Esophagus mucosa (tissue), 1 donor: Measurements from ENCODE around the gene OSBPL10. TPM values are rescaled to one million over a fixed set of nuclear protein-coding genes. Genes with fewer than 3 reads are reported as not detected.

Experiments
- ATAC-seq: fragments of 200-7000 bp; cut with Tn5 transposase; one replicate; pipeline ENCODE4 v1.9.1; 2020
- total RNA-seq: library from RNA; stranded (reverse); gene quantifications from one replicate; pipeline ENCODE4 v1.2.4, GENCODE V29; 2023
- donor health status: DM: yes; HTN: yes; CAD: no.

Gene OSBPL10
- total RNA-seq, 1 donor from 2014 or later: 29.1 TPM

DNA sequence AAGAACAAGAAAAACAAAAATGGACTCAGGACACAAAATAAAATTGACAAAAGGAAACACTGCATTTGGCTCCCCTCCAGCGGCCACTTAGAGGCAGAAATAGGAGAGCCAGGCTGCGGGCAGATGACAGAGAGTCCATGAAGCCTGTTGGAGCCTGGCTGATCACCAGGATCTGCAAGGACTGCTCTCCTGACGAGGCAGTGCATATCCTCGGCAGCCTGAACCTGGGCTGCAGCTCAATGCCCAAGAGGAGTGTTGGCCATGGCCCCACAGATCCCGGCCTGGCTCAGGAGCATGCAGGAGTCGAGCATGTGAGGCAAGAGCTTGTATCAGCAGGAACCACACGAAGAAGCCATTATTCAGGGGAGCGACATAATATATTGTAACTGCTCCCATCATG is 248.5 kb downstream of the OSBPL10 start:
- no peak for ATAC-seq

DNA sequence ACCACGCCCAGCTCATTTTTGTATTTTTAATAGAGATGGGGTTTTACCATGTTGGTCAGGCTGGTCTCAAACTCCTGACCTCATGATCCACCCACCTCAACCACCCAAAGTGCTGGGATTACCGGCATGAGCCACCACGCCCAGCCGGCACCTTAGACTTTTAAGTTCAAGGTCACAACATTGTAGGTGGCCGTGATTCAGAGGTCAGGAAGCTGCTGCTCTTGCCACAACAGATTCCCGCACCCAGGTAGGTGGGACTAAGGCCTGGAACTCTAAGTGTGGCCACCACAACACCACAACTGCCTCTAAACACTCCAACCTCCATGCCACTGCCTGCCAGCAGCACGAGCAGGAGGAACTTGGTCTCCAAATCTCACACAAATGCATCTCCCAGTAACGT is 251.5 kb downstream of the OSBPL10 start:
- peak; percentile 29 for ATAC-seq

DNA sequence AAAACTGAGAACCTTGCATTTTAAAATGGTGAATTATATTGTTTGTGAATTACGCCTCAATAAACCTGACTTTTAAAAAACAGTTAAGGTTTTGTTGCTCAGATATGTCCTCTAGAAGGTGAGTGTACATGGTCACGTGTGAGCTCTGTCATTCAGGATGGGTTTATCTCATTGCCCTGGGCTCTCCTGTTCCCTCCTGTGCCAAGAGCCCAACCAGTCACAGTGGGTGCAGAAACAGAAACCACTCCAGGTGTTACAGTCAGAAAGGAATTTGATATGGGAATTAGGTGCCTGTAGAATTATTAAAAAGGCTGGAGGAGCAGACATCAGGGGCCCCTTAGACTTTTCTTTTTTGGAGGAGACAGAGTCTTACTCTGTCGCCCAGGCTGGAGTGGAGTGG is 252.0 kb downstream of the OSBPL10 start:
- ATAC-seq: no peak

DNA sequence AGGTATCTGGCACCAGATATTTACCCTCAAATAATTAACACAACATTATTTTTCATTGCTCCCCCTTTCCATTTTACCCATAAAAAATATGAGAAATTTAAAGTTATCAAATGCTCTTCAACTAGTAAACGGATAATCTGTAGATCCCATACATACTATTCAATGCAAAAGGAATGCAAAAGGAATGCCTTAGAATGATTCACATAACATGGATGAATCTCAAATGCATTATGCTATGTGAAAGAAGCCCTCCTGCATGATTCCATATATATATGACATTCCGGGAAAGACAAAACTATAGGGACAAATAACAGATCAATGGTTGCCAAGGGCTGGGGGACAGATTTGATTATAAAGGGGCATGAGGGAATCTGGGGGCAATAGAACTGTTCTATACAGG is 252.7 kb downstream of the OSBPL10 start:
- ATAC-seq: no peak

DNA sequence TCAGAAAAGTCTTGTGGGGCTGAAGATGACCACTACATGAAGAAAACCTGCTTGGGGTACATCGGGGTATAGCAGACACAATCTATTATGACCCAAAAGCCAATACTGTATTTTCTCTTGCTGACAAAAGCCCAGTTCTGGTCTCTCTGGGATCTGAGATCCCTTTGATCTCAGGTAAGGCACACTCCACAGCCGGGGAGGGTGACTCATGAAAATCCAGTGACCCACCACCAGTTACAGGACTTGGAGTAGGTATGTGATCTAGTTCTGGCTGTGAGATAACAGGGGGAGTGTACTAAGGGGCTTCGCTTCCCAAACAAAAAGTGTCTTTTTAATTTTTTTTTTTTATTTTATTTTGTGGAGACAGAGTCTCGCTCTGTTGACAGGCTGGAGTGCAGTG is 255.1 kb downstream of the OSBPL10 start:
- ATAC-seq: no peak

DNA sequence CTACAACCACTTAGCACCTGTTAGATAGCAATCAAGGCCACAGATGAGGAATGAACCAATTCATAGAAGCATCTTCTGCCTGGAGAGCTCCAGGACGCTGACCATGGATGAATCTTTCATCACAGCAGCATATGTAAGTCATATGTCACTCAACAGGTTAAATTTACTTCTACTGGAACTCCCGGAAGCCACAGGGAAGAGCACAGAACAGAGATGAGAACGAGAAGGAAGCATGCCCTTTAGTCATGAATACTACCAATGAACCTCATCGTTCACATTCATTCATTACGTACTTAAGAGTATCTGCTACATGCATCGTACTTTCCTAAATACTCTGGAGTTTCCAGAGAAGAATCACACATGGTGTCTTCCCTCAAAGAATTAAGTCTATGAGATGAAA is 255.5 kb downstream of the OSBPL10 start:
- no peak for ATAC-seq

DNA sequence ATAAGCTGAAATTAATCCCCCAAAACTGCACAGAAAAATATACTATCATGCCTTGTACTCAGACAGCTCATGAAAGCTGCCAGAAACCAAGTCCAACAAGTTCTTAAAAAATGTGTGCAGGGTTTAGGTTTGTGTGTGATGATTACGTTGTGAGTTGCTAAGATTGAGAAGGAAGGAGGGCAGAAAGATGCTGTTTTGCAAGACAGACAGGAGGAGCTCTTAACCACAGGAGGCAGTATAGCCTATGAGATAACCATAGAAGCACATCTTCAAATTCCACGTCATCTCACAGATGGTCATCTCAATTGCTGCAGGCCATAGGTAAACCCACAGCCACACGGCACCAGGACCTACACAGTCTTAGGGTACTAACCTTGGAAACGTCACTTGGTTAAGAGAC is 256.4 kb downstream of the OSBPL10 start:
- peak; percentile 59 for ATAC-seq

DNA sequence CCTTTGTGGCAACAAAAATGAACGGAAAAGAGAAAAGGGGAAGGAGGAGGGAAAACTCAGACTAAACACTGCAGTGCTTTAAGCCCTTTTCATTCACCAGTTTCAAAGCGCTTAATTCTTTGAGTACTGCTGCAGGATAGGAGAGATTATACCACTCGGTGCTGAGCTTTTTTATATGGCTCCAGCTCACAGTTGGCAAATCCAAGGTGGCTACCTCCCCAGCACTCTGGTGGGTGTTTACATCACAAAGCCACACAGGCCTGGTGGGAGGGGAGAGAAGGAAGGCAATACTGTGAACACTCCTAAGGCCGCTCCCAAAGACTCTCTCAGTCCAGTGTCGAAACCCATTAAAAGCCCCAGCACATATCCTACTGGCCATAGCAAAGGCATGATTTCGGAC is 256.9 kb downstream of the OSBPL10 start:
- ATAC-seq: no peak

DNA sequence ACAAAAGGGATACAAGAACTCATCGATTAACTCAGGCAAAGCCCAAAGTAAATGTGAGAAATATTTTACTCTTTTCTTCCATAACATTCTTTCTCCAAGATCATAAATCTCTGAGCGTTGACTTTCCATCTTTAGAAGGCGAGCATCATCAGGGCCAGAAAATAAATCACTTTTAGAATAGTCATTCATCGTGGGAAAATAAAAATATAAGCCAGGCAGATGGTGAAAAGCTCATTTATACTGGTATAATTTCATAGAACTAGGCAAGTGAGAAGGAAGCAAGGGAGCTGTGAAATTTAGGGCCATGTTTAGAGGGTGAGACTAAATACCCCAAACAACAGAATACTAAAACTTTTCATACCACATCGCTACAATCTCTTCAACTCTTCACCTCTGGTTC is 257.4 kb downstream of the OSBPL10 start:
- no peak for ATAC-seq

DNA sequence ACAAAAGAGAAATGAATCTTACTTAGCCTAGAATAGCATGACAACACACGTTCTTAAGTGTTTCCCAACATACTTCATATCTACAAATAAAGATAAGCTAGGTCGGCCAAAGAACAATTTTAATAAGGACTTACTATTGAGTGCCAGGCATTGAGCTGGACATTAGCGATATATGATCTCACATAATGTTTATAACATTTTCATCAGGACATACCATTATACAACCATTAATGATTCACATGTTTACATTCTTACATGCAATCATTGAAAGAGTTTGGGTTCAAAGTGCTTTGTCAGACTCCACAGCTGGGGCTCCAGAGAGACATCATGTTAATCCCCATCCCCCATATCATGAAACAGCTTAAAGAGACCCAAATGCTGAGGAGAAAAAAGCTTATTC is 259.4 kb downstream of the OSBPL10 start:
- ATAC-seq: no peak

DNA sequence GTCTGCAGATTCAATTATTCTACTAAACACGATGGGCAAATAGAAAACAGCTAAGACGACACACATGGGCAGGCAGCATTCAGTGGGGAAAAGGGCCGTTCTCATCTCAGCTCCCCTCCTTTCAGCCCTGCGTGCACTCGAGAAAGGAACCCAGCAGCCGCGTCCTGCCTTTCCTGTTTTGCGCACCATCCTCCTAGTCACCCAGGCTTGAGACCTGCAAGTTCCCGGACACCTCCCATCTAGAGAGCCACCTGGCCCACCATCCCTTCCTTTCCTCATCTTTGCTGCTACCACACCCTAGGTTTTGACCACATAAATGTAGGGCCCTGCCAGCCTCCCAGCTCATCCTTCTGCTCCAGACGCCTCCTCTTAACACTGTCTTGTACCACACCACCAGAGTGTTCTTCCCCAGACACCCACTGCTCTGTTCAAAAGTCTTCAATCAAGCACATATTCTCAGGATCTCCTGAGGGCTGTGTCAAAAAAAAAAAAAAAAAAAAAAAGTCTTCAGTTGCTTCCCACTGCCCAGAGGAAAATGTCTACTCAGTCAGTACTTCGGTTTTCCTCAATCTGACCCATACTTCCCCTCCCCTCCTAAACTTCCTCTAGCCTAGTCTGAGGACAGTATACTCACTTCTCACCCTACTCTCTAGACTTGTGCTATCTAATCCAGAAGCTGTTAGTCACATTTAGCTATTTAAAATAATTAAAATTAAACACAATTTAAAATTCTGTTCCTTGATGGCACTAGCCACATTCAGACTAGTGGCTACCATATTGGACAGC is 266.4 kb downstream of the OSBPL10 start:
- ATAC-seq: no peak

DNA sequence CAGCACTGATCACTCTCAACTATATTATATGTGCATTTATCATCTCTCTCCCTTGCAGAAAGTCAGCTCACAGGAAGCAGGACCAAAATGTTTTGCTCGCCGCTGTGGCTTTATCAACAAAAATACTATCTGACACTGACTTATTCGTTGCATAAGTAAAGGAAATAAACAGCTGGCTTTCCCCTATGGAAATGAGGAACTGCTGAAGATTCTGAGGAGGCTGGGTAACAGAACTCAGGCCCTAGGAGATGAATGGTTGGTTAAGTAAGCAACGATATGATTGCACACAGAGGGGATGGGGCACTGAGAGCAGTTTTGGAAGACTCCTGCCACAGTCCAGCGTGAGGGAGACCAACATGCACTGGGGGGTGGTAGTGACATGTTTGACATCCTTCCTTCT is 267.2 kb downstream of the OSBPL10 start:
- ATAC-seq: no peak

DNA sequence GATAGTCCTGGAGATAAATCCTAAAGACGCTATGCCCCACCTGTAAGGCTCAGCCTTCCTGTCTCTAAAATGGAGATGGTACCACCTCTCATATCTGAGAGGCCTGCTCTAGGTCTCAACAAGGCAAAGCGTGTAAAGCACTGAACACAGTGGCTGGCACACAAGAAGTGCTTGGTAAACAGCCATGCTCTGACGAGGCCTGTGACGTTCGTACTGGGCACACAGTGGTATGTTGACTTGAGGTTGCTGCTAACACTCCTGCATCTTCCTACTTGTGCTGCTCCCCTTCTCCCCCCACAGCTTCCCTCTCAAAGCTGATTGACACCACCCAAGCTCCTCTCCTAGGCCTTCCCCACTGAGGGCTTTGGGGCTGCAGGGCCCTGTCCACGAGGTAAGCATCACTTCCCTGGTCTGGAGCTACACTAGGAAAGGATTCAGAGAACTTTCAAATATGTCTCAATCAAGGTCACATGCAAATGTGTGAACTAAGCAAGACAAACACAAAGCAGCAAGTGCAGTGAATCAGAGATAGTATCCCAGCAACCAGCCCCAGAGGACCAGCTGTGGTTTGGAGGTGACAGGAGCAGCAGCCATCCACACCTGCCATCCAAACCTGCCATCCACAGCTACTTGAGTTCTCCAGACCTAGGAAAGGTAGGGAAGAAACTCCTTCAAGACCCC is 270.8 kb downstream of the OSBPL10 start:
- no peak for ATAC-seq

DNA sequence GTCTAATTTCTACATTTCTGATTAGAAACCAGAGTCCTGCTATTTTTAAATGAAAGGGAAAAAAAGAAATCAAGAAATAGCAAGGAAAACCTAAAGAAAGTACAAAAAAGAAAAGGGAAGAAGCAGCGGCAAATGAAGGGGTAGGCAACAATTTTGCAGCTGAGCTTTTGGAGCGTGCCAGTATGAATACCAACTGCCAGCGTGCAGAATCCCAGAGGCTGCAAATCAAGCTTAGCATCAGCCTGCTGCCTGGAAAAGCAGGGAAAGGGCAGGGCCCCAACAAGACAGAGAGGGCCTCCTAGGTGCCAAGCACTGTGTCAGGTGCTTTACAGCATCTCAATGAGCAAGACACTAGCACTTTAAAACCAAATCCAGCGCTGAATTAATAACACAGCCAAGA is 271.5 kb downstream of the OSBPL10 start:
- ATAC-seq: no peak

DNA sequence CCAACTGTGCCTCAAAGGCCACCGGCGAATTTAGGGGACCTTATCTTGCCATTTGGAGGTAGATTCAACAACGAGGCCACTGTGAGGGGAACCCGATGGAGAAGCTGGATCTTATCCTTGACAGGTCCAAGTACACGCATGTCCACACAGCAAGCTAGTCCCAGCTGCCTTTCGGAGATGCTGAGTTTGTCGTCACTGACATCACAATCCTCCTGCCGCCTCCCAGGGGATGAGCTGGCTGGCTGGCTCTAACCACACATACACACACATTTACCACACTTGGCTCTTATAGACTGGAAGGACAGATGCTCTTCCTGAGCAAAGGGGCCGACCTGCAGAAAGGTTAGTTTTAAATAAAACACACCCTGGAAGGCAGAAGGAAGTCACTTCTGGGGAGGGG is 272.1 kb downstream of the OSBPL10 start:
- no peak for ATAC-seq

DNA sequence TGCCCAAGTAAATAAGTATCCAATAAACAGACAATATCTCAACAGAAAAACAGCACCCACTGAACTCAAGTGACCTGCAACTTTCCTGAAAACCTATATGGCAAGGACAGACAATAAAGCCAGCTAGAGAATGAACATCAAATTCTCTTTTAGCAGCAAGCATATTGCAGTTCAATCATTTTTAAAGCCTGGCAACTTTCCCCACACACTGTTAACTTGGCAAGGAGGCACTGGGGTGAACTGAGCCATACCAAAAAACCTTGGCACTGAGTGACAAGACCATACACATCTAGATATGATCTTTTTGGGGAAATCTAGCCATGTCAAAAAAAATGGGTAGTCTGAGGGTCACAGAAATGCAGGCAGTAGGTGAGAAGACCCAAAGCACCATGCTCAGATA is 273.8 kb downstream of the OSBPL10 start:
- ATAC-seq: no peak

DNA sequence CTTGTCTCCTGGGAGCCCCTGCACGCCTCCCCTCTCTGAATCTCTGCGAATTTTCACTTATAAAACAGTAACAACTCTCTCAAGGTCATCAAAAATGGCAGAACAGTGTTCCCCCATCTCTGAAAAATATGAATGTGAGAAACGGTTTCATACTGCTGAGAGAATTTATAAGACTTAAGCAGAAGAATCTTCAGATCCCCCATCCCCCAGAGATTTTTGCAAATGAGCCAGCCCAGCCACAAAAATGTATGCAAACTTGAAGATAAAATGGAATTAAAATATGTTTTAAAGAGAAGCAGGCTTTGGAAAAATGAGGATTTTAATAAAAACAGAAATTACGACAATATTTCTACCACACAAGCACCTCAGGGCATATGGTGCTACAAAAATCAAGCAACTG is 275.3 kb downstream of the OSBPL10 start:
- ATAC-seq: no peak

DNA sequence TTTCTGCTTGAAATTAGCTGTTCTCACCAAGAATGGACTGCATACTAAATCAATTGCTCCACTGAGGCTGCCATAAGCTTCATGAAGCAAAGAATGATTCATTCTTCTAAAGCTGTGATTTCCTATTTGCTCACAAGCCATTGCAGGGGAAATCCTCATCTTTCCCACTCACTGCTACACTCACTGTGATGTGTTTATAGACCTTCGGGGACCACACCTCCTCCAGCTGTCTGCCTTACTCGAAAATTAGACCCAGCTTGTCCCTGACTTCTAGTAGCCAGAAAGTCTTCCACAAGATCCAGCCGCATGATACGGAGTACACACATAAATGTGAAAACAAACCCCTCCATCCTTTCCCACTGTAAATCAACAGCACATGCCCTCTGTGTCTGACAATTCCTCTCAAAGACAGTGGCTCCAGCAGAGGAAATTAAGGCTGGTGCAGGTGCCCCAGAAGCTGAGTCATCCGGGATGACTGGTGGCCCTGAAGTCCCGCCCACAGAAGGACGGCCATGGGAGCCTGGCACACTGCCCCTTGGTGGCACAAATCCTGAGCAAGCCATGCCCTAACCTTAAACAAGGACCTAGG is 276.4 kb downstream of the OSBPL10 start:
- peak; percentile 87 for ATAC-seq

DNA sequence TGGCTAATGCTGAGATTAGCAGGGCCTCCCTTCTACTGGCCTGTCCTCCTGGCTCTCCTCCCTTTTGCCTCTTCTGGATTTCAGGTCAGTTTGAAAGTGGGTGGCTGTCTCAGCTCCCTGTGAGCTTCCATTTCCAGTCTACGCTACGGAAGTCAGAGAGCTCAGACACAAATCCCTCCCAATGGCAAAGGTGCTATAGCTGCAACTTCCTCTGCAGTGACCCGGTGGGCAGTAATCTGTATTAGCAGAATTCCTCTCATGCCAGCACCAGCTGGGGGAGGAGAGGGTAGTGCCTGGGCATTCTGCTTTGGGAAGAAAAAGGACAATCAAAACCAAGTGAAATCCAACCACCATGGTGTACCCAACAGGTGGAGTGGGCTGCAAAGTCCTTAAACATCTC is 276.9 kb downstream of the OSBPL10 start:
- ATAC-seq: no peak

DNA sequence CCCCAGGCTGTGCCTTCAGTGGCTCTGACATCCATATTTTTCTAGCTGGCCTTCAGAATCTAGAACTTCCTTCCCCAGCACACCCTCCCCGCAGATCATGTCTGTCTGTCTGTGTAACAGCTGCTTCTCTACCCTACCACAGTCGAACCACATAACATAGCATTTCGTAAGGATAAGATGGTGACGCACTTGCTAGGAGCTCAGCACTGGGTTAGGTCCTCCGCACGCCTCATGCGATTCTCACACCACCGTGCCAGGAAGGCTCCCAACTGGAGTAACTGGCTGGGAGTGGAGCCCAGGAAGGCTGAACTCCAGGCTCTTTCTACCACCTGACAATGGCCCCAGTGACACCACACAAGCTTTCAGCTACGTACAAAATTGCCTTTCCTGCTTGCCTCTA is 279.8 kb downstream of the OSBPL10 start:
- no peak for ATAC-seq

DNA sequence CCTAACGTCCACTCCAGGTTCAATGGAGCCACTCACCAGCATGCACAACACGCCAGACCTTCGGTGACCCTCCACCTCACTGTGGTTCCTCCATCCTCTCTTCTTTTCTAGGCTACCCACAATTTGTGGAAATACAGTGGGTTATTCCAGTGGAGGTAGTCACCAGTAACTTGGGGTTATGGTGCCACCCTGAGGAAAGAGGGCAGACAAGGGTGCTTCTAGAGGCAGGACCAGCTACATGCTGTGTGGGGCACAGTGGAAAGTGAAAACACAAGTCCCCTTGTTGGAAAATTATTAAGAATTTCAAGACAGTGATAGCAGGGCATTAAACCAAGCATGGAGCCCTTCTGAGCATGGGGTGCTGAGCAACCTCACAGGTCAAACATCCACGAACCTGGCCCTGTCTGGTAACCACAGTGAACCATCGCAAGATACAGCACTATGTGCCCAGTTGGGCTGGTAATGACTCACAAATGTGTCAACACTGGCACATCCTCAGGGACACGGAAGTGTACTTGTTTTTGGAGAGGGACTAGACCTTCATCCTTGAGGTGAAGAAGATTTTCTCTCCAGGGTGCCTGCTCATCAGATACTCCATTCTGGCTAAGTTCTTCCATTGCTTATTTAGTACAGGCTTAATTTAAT is 281.6 kb downstream of the OSBPL10 start:
- ATAC-seq: peak; percentile 78

DNA sequence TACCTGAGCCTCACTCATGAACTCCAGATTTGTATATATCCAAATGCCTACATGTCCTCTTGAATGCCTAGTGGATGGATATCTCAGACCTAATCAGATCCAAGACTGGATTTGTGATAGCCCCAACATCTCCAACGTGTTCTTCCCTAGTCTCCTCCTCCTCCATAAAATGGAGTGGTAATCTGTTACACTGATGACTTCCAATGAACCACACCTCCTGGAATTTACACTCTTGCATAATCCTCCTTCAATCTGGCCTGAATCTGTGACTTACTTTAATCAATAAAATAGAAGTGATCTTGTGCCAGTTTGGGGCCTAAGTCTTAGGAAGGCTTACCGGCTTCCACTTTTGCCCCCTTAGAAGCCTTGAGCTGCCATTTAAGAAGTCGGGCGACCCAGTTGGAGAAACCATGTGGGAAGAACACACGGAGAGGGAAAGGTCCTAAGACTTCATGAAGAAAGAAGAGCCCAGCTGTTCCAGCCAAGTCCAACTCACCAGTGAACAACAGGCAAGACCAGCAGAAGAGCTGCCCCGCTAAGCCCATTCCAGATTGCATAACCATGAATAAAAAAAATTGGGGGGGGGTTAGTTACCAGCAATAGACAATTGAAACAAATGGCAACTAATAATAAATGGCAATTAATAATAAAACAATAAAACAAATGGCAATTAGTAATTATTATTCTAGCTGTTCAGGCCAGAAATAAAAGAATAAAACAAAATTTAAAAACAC is 284.1 kb downstream of the OSBPL10 start:
- ATAC-seq: no peak

DNA sequence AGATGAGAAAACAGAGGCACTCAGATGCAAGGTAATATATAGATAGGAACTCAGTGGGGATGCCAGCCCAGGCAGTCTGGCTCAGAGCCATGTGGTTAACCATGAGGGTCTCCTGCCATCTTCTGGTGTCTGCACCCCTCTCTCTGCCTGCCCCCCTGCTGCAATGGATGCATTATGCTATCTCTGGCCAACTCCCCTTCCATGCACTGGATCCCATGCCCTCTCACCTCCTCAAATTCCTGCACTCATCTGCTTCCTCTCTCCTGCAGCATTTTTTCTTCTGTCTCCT is 285.1 kb downstream of the OSBPL10 start:
- no peak for ATAC-seq
